BLaER1 treated with 17β-estradiol and CSF1 and Interleukin-3, amounts not matched to agents 10 nM and 100 nM (cell line): ENCODE measurements around the gene CLTCL1.

ENCODE experiments used
- H3K27ac ChIP-seq, 11 experiments: shearing (Covaris generic); formaldehyde crosslinking; 2 replicates each; pipeline ENCODE4 v1.8.1; 2022
- H3K27me3 ChIP-seq, 11 experiments: shearing (Covaris generic); formaldehyde crosslinking; 2 replicates each; pipeline ENCODE4 v1.8.1; 2022
- H3K36me3 ChIP-seq, 11 experiments: shearing (Covaris generic); formaldehyde crosslinking; 2 replicates each; pipeline ENCODE4 v1.8.1; 2022
- H3K4me1 ChIP-seq, 10 experiments: shearing (Covaris generic); formaldehyde crosslinking; 2 replicates each; pipeline ENCODE4 v1.8.1; 2022
- H3K4me2 ChIP-seq, 11 experiments: shearing (Covaris generic); formaldehyde crosslinking; 2 replicates each; pipeline ENCODE4 v1.8.1; 2022
- H3K4me3 ChIP-seq, 10 experiments: shearing (Covaris generic); formaldehyde crosslinking; 2 replicates each; pipeline ENCODE4 v1.8.1; 2022
- H3K9ac ChIP-seq, 11 experiments: shearing (Covaris generic); formaldehyde crosslinking; 2 replicates each; pipeline ENCODE4 v1.8.1; 2022
- H3K9me3 ChIP-seq, 11 experiments: shearing (Covaris generic); formaldehyde crosslinking; replicated peaks in 1 of 11; 2 replicates each; pipeline ENCODE4 v1.8.1; 2022
- H4K20me1 ChIP-seq, 11 experiments: shearing (Covaris generic); formaldehyde crosslinking; 2 replicates each; pipeline ENCODE4 v1.8.1; 2022
- Cebpa-rat ChIP-seq, 11 experiments: shearing (Covaris generic); IDR thresholded peaks; 2 replicates each; pipeline ENCODE4 v1.8.1; 2022

The CLTCL1 gene

GRCh38 chr22:19233189-19233661 lies 58.3 kb downstream of the CLTCL1 start:
- H3K4me3 ChIP-seq: no peak overlapping the region
- no peak overlapping the region for H3K27ac ChIP-seq
- TF ChIP-seq Cebpa-rat (IDR thresholded peaks at IDR 0.05): no peak
- no peaks in the 10 kb centered on the region for H4K20me1 ChIP-seq
- peaks cover 13 to 72% (median 42%) of the 10 kb centered on the region in 11 experiments; a peak in 21 of 22 replicates for H3K36me3 ChIP-seq
- peaks cover 0 to 7% (median 0%) of the 10 kb centered on the region in 10 experiments; a peak in 3 of 20 replicates for H3K4me1 ChIP-seq
- no peaks in the 10 kb centered on the region for H3K27me3 ChIP-seq
- H3K4me2 ChIP-seq: no peak overlapping the region
- no peak overlapping the region for H3K9ac ChIP-seq
- peaks cover 0 to 10% (median 6%) of the 10 kb centered on the region in 11 experiments; a peak in 4 of 22 replicates for H3K9me3 ChIP-seq

GRCh38 chr22:19232623-19233022 lies 58.9 kb downstream of the CLTCL1 start:
- Histone ChIP-seq H3K36me3 (peaks cover 13 to 75% (median 46%) of the 10 kb centered on the region in 11 experiments; a peak in 21 of 22 replicates), H3K4me3 (no peak overlapping the region), H3K27ac (no peak overlapping the region), H3K4me1 (peaks cover 0 to 7% (median 0%) of the 10 kb centered on the region in 10 experiments; a peak in 3 of 20 replicates), H4K20me1 (no peaks in the 10 kb centered on the region), H3K9me3 (peaks cover 0 to 10% (median 6%) of the 10 kb centered on the region in 11 experiments; a peak in 4 of 22 replicates), H3K27me3 (no peaks in the 10 kb centered on the region), H3K4me2 (no peak overlapping the region), H3K9ac (no peak overlapping the region)
- TF ChIP-seq Cebpa-rat (IDR thresholded peaks at IDR 0.05): no peak

- Histone ChIP-seq H3K4me1 (peaks cover 0 to 7% (median 0%) of the 10 kb centered on the region in 10 experiments; a peak in 3 of 20 replicates), H3K36me3 (peaks cover 13 to 81% (median 47%) of the 10 kb centered on the region in 11 experiments; a peak in 21 of 22 replicates), H4K20me1 (no peaks in the 10 kb centered on the region), H3K4me3 (no peak overlapping the region), H3K27ac (no peak overlapping the region), H3K9ac (no peak overlapping the region), H3K27me3 (no peaks in the 10 kb centered on the region), H3K9me3 (peaks cover 0 to 10% (median 6%) of the 10 kb centered on the region in 11 experiments; a peak in 4 of 22 replicates), H3K4me2 (no peak overlapping the region)
- TF ChIP-seq Cebpa-rat (IDR thresholded peaks at IDR 0.05): no peak
Observed at GRCh38 chr22:19231986-19232385, 59.5 kb downstream of the CLTCL1 start.

GRCh38 chr22:19229600-19229999 lies 61.9 kb downstream of the CLTCL1 start:
- no peaks in the 10 kb centered on the region for H3K27me3 ChIP-seq
- no peaks in the 10 kb centered on the region for H3K4me1 ChIP-seq
- no peak overlapping the region for H3K4me2 ChIP-seq
- no peak overlapping the region for H3K27ac ChIP-seq
- no peak overlapping the region for H3K9ac ChIP-seq
- no peak overlapping the region for H3K4me3 ChIP-seq
- peaks cover 0 to 10% (median 6%) of the 10 kb centered on the region in 11 experiments; a peak in 4 of 22 replicates for H3K9me3 ChIP-seq
- peaks cover 13 to 92% (median 59%) of the 10 kb centered on the region in 11 experiments; a peak in 21 of 22 replicates for H3K36me3 ChIP-seq
- TF ChIP-seq Cebpa-rat (IDR thresholded peaks at IDR 0.05): no peak
- H4K20me1 ChIP-seq: no peaks in the 10 kb centered on the region

- H4K20me1 ChIP-seq: no peaks in the 10 kb centered on the region
- H3K9ac ChIP-seq: no peak overlapping the region
- peaks cover 9 to 78% (median 53%) of the 10 kb centered on the region in 11 experiments; a peak in 21 of 22 replicates for H3K36me3 ChIP-seq
- H3K27me3 ChIP-seq: no peaks in the 10 kb centered on the region
- peaks cover 0 to 4% (median 2%) of the 10 kb centered on the region in 11 experiments; a peak in 4 of 22 replicates for H3K9me3 ChIP-seq
- H3K4me3 ChIP-seq: no peak overlapping the region
- H3K4me1 ChIP-seq: peaks cover 3 to 8% (median 6%) of the 10 kb centered on the region in 10 experiments; a peak in 17 of 20 replicates
- H3K4me2 ChIP-seq: no peak overlapping the region
- no peak for TF ChIP-seq Cebpa-rat (IDR thresholded peaks at IDR 0.05)
- H3K27ac ChIP-seq: no peak overlapping the region
Observed at GRCh38 chr22:19228179-19228578, 63.3 kb downstream of the CLTCL1 start.

- H3K4me2 ChIP-seq: no peak overlapping the region
- H3K4me1 ChIP-seq: peaks cover 11 to 25% (median 19%) of the 10 kb centered on the region in 10 experiments
- H3K4me3 ChIP-seq: no peak overlapping the region
- H3K9me3 ChIP-seq: no peaks in the 10 kb centered on the region
- H3K27ac ChIP-seq: no peak overlapping the region
- no peaks in the 10 kb centered on the region for H3K27me3 ChIP-seq
- peaks cover 0 to 71% (median 51%) of the 10 kb centered on the region in 11 experiments; a peak in 18 of 22 replicates for H3K36me3 ChIP-seq
- no peak overlapping the region for H3K9ac ChIP-seq
- no peaks in the 10 kb centered on the region for H4K20me1 ChIP-seq
- no peak for TF ChIP-seq Cebpa-rat (IDR thresholded peaks at IDR 0.05)
Observed at GRCh38 chr22:19226428-19226827, 65.1 kb downstream of the CLTCL1 start.

GRCh38 chr22:19225560-19225959 lies 66.0 kb downstream of the CLTCL1 start:
- Histone ChIP-seq H3K4me2 (no peak overlapping the region), H4K20me1 (no peaks in the 10 kb centered on the region), H3K4me3 (no peak overlapping the region), H3K27ac (no peak overlapping the region), H3K9me3 (no peaks in the 10 kb centered on the region), H3K27me3 (no peaks in the 10 kb centered on the region), H3K4me1 (peaks cover 11 to 26% (median 19%) of the 10 kb centered on the region in 10 experiments), H3K36me3 (peaks cover 0 to 72% (median 52%) of the 10 kb centered on the region in 11 experiments; a peak in 19 of 22 replicates), H3K9ac (no peak overlapping the region)
- TF ChIP-seq Cebpa-rat (IDR thresholded peaks at IDR 0.05): no peak

GRCh38 chr22:19224985-19225384 lies 66.5 kb downstream of the CLTCL1 start:
- H4K20me1 ChIP-seq: no peaks in the 10 kb centered on the region
- no peaks in the 10 kb centered on the region for H3K27me3 ChIP-seq
- H3K9ac ChIP-seq: no peak overlapping the region
- H3K4me2 ChIP-seq: no peak overlapping the region
- peaks cover 0 to 72% (median 53%) of the 10 kb centered on the region in 11 experiments; a peak in 19 of 22 replicates for H3K36me3 ChIP-seq
- no peak overlapping the region for H3K4me3 ChIP-seq
- H3K9me3 ChIP-seq: no peaks in the 10 kb centered on the region
- peaks cover 11 to 26% (median 19%) of the 10 kb centered on the region in 10 experiments for H3K4me1 ChIP-seq
- H3K27ac ChIP-seq: no peak overlapping the region
- TF ChIP-seq Cebpa-rat (IDR thresholded peaks at IDR 0.05): no peak

GRCh38 chr22:19224557-19224956 lies 67.0 kb downstream of the CLTCL1 start:
- no peak overlapping the region for H3K4me3 ChIP-seq
- TF ChIP-seq Cebpa-rat (IDR thresholded peaks at IDR 0.05): no peak
- H3K36me3 ChIP-seq: peaks cover 0 to 68% (median 55%) of the 10 kb centered on the region in 11 experiments; a peak in 19 of 22 replicates

More at GRCh38 chr22:19224557-19224956, 67.0 kb downstream of the CLTCL1 start:
- no peaks in the 10 kb centered on the region for H3K9me3 ChIP-seq
- no peak overlapping the region for H3K4me2 ChIP-seq
- no peak overlapping the region for H3K27ac ChIP-seq
- H3K27me3 ChIP-seq: no peaks in the 10 kb centered on the region
- peaks cover 11 to 26% (median 19%) of the 10 kb centered on the region in 10 experiments for H3K4me1 ChIP-seq
- no peak overlapping the region for H3K9ac ChIP-seq
- no peaks in the 10 kb centered on the region for H4K20me1 ChIP-seq
